Endothelial cell (in vitro differentiated cells): Measurements from ENCODE around the gene MCRS1. TPM values are rescaled to one million over a fixed set of nuclear protein-coding genes. Genes with fewer than 3 reads are reported as not detected.

ENCODE experiments used
- DNase-seq: peaks from one replicate; pipeline ENCODE4 v3.0.0; 2021; ENCODE audit warnings: low spot score
- H3K27ac Mint-ChIP-seq: one replicate; pipeline ENCODE4 v1.8.0; 2021; ENCODE audit warnings: mixed read lengths, inconsistent platforms; ENCODE audit not compliant: unreplicated experiment
- H3K27me3 Mint-ChIP-seq: one replicate; pipeline ENCODE4 v1.8.0; 2021; ENCODE audit warnings: mild to moderate bottlenecking, moderate library complexity, mixed read lengths, inconsistent platforms; ENCODE audit not compliant: unreplicated experiment
- H3K36me3 Mint-ChIP-seq: one replicate; pipeline ENCODE4 v1.8.0; 2021; ENCODE audit warnings: mild to moderate bottlenecking, low read depth, mixed read lengths, inconsistent platforms; ENCODE audit not compliant: unreplicated experiment
- H3K4me1 Mint-ChIP-seq: one replicate; pipeline ENCODE4 v1.8.0; 2021; ENCODE audit warnings: mild to moderate bottlenecking, mixed read lengths, inconsistent platforms; ENCODE audit not compliant: unreplicated experiment
- H3K4me3 Mint-ChIP-seq: one replicate; pipeline ENCODE4 v1.8.0; 2021; ENCODE audit warnings: mild to moderate bottlenecking, mixed read lengths, inconsistent platforms; ENCODE audit not compliant: unreplicated experiment
- H3K9me3 Mint-ChIP-seq: one replicate; pipeline ENCODE4 v1.8.0; 2021; ENCODE audit warnings: mixed read lengths, inconsistent platforms; ENCODE audit not compliant: unreplicated experiment
- total RNA-seq: library from RNA; stranded (reverse); fragmentation: NEBNext Ultra II Directional; extraction: Animal tissue kit (Norgen Biotek cat#: 25700); gene quantifications from one replicate; pipeline ENCODE4 v1.2.1, GENCODE V29; 2021; ENCODE audit not compliant: unreplicated experiment
- TF ChIP-seq, protein P1 (sequence below): fragments of 200-600 bp; sonication (generic); IDR thresholded peaks from one replicate; pipeline ENCODE4 v1.5.0; 2021; ENCODE audit warnings: antibody characterized with exemption; ENCODE audit not compliant: unreplicated experiment

The MCRS1 gene
- total RNA-seq, 1 donor from 2014 or later = 60.8 TPM

DNA sequence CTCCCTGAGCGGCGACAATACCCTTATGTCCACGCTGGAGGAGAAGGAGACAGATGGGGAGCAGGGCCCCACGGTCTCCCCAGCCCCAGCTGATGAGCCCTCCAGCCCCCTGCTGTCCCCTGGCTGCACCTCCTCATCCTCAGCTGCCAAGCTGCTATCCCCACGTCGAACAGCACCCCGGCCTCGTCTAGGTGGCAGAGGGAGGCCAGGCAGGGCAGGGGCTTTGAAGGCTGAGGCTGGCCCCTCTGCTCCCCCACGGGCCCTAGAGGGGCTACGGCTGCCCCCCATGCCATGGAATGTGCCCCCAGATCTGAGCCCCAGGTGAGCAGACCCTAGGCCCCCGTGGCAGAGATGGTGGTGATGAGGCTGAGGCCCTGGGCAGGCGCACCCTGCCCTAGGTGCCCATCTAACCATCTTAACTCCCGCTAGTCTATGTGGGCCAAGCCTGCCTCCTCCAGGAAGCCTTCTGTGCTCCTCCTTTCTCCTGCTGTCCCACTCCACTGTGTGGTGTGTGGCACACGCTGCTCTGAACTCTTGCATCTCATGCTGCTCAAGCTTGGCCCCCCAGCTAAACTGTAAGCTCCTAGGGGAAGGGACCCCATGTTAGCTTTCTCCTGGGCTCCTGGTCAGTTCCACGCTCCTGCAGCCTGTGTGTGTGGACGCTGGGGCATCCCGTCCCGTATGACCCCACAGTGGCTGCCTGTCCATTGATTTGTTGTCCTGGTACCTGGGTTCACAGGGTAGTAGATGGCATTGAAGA is 12.1 kb downstream of the MCRS1 start:
- TF ChIP-seq, protein P1, sequence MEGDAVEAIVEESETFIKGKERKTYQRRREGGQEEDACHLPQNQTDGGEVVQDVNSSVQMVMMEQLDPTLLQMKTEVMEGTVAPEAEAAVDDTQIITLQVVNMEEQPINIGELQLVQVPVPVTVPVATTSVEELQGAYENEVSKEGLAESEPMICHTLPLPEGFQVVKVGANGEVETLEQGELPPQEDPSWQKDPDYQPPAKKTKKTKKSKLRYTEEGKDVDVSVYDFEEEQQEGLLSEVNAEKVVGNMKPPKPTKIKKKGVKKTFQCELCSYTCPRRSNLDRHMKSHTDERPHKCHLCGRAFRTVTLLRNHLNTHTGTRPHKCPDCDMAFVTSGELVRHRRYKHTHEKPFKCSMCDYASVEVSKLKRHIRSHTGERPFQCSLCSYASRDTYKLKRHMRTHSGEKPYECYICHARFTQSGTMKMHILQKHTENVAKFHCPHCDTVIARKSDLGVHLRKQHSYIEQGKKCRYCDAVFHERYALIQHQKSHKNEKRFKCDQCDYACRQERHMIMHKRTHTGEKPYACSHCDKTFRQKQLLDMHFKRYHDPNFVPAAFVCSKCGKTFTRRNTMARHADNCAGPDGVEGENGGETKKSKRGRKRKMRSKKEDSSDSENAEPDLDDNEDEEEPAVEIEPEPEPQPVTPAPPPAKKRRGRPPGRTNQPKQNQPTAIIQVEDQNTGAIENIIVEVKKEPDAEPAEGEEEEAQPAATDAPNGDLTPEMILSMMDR = no peak
- H3K4me1 Mint-ChIP-seq = peaks cover 6% of the 10 kb centered on the region
- no peak overlapping the region for H3K4me3 Mint-ChIP-seq
- DNase-seq = no peak
- no peaks in the 10 kb centered on the region for H3K9me3 Mint-ChIP-seq
- H3K27me3 Mint-ChIP-seq = peaks cover 17% of the 10 kb centered on the region
- no peak overlapping the region for H3K27ac Mint-ChIP-seq
- peaks cover 18% of the 10 kb centered on the region for H3K36me3 Mint-ChIP-seq

DNA sequence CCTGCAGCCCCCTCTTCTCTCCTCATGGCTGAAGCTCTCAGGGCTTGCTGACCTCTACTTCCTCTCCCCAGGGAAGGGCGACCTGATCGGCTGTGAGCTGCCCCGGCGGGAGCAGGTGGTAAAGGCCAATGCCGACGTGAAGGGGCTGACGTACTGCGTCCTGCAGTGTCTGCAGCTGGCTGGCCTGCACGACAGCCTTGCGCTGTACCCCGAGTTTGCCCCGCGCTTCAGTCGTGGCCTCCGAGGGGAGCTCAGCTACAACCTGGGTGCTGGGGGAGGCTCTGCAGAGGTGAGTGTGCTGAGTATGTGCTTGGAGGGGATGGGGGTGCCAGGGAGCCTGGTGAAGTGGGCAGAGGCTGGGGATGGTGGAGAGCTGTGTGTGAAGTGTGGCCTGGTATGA is 13.7 kb downstream of the MCRS1 start:
- Mint-ChIP-seq H3K27me3 (peaks cover 20% of the 10 kb centered on the region), H3K9me3 (no peaks in the 10 kb centered on the region), H3K4me3 (no peak overlapping the region), H3K36me3 (peaks cover 10% of the 10 kb centered on the region), H3K27ac (no peak overlapping the region), H3K4me1 (peaks cover 12% of the 10 kb centered on the region)
- no peak for DNase-seq
- TF ChIP-seq, protein P1 = no peak

DNA sequence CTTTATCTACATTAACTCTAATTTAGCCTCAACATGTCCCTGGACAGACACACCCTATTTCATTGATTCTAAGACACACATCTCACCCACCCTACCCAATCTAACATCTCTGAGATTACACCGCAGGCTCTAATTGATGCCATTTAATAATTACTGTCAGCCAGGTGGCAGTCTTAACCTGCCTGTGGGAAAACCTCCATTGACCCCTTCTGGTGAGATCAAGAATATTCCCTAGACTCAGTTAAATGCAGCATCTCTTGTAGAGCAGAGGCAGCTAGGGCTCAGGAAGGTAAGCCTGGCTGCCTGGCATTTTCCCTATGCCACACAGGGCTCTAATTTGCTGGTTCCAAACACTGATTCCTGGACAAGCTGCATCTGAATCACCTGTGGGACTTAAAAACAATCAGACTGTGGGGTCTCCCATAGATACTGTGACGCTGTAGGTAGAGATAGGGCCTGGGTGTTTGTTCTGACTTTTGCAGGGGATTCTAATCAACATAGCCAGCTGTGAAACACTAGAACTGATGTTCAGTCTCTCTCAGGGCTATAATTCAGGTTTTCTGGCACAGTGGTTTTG is 14.3 kb downstream of the MCRS1 start:
- peaks cover 12% of the 10 kb centered on the region for H3K4me1 Mint-ChIP-seq
- H3K27me3 Mint-ChIP-seq = peaks cover 24% of the 10 kb centered on the region
- TF ChIP-seq, protein P1 = no peak
- peaks cover 7% of the 10 kb centered on the region for H3K36me3 Mint-ChIP-seq
- DNase-seq = no peak
- no peak overlapping the region for H3K27ac Mint-ChIP-seq
- H3K9me3 Mint-ChIP-seq = no peaks in the 10 kb centered on the region
- H3K4me3 Mint-ChIP-seq = no peak overlapping the region

DNA sequence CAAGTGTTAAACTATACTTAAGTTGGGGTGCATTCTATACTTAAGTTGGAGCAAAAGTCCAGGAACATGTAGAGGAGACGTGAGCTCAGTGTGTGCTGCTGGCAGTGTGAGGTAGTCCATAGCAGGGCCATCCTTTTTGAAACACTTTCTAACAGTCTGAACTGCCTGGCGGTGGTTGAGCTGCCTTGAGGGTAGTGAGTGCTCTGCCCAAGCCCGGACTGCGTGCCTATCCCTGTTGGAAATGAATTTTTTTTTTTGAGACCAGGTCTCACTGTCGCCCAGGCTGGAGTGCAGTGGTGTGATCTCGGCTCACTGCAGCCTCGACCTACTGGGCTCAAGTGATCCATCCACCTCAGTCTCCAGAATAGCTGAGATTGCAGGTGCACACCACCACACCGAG is 15.0 kb downstream of the MCRS1 start:
- TF ChIP-seq, protein P1 = no peak
- no peak for DNase-seq
- Mint-ChIP-seq H3K27ac (no peak overlapping the region), H3K36me3 (peaks cover 4% of the 10 kb centered on the region), H3K4me3 (no peak overlapping the region), H3K9me3 (no peaks in the 10 kb centered on the region), H3K4me1 (peaks cover 12% of the 10 kb centered on the region), H3K27me3 (peaks cover 24% of the 10 kb centered on the region)

DNA sequence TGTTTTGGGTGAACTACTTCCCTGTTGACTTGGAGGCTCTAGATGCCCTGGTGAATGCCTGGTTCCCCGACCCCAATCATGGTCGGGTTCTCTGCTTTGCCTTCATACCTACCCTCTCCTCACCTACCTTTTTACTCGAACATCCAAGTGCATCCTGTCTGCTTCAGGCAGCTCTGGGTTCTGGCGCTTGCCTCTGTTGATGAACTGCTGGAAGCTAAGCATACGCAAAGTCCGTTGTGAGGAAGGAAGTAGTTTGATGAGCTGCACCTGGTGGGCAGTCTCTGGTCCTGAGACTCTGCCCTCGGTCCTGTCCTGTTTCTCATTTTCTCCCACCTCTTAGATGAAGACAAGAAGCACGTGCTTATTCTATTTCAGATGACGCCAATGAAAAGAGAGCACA is 15.5 kb downstream of the MCRS1 start:
- TF ChIP-seq, protein P1 = no peak
- Mint-ChIP-seq H3K36me3 (peaks cover 4% of the 10 kb centered on the region), H3K9me3 (no peaks in the 10 kb centered on the region), H3K4me3 (no peak overlapping the region), H3K27me3 (peaks cover 24% of the 10 kb centered on the region), H3K4me1 (peaks cover 12% of the 10 kb centered on the region), H3K27ac (no peak overlapping the region)
- DNase-seq = no peak
